ENCODE results near the gene PTPRE.

DNA sequence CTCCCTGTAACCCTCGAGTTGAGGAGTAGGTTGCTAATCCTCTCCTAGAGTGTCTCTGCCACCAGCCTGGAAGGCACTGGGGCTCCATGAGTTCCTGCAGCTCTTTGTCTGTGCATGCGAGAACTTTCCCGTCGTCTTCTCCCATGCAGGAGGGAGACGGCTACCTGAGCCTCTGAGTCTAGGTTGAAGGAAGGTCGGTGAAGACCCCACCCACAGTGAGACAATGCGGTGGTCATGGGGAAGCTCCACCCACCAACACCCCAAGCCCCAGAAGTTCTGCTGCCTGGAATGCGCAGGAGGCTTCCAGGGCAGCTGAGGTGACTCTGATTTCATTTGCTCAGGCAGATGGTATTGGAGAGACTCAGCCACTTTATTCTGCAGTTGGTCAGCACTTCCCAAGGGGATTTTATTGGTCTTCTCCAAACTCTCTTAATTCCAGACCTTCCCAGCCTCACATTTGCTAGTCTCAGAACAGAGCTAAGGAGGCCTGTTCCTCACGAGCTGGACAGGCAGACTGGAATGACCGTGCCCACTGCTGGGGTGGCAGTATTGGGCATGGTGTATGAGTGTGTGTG, 36.5 kb downstream of the PTPRE start:
- TF ChIP-seq, protein P1, sequence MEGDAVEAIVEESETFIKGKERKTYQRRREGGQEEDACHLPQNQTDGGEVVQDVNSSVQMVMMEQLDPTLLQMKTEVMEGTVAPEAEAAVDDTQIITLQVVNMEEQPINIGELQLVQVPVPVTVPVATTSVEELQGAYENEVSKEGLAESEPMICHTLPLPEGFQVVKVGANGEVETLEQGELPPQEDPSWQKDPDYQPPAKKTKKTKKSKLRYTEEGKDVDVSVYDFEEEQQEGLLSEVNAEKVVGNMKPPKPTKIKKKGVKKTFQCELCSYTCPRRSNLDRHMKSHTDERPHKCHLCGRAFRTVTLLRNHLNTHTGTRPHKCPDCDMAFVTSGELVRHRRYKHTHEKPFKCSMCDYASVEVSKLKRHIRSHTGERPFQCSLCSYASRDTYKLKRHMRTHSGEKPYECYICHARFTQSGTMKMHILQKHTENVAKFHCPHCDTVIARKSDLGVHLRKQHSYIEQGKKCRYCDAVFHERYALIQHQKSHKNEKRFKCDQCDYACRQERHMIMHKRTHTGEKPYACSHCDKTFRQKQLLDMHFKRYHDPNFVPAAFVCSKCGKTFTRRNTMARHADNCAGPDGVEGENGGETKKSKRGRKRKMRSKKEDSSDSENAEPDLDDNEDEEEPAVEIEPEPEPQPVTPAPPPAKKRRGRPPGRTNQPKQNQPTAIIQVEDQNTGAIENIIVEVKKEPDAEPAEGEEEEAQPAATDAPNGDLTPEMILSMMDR (IDR thresholded peaks at IDR 0.05): no peak
- TF ChIP-seq EZH2 (IDR thresholded peaks at IDR 0.05): no peak

Data from neural progenitor cell (in vitro differentiated cells).